Endothelial cell of umbilical vein (primary cell): ENCODE data around the gene CNGB1. TPM values are rescaled to one million over a fixed set of nuclear protein-coding genes. Genes with fewer than 3 reads are reported as not detected.

Experiments
- BruUV-seq: library from RNA; stranded (reverse); fragments of 400-500 nt; replicated peaks from 2 replicates; lab custom pipeline; 2021; lab: Mats Ljungman, UMichigan
- CTCF ChIA-PET: fragments of 300-600, 350-600 bp; sonication (Branson Sonifier 250); formaldehyde crosslinking; loops from one replicate; lab custom pipeline; 2021; ENCODE audit warnings: antibody characterized with exemption, inconsistent platforms; lab: Charles Lee
- POLR2A ChIA-PET: fragments of 300-600, 350-600 bp; sonication (Branson Sonifier 250); formaldehyde crosslinking; loops from one replicate; lab custom pipeline; 2021; ENCODE audit warnings: antibody characterized with exemption, inconsistent platforms; lab: Charles Lee
- DNase-seq: peaks from one replicate; pipeline ENCODE4 v3.0.0-alpha.2; 2011; ENCODE audit warnings: low read depth, low spot score
- FAIRE-seq: peaks from 2 replicates; lab custom pipeline; 2011; peaks lifted over from hg19 to GRCh38; lab: Jason Lieb, UNC
- H2AFZ ChIP-seq: 2 replicates; pipeline ENCODE4 v1.6.0; 2012; ENCODE audit warnings: low read depth, low read length, control low read depth, inconsistent platforms
- H3K27ac ChIP-seq: 2 replicates; pipeline ENCODE4 v1.5.1; 2011; ENCODE audit warnings: low read depth, mild to moderate bottlenecking, control low read depth, low read length, moderate library complexity; ENCODE audit not compliant: insufficient read depth
- H3K27me3 ChIP-seq, 2 experiments: 2 replicates each; pipeline versions ENCODE4 v1.6.0 to v1.6.1; 2011; ENCODE audit warnings: low read length in 2 of 2, mixed read lengths in 1 of 2; ENCODE audit not compliant: control insufficient read depth in 2 of 2, insufficient read depth in 2 of 2
- H3K36me3 ChIP-seq, 2 experiments: 2 replicates in 1 of 2; 3 replicates in 1 of 2; pipeline ENCODE4 v1.5.1; 2011; ENCODE audit warnings: low read length in 2 of 2, mild to moderate bottlenecking in 1 of 2, moderate library complexity in 1 of 2; ENCODE audit not compliant: control insufficient read depth in 2 of 2, insufficient read depth in 2 of 2; ENCODE audit errors: extremely low read depth in 1 of 2
- H3K4me1 ChIP-seq: 3 replicates; pipeline ENCODE4 v1.5.1; 2011; ENCODE audit warnings: mild to moderate bottlenecking, low read length; ENCODE audit not compliant: control insufficient read depth, insufficient read depth; ENCODE audit errors: extremely low read depth
- H3K4me2 ChIP-seq: 2 replicates; pipeline ENCODE4 v1.6.1; 2011; ENCODE audit warnings: low read length, control low read depth, mixed read lengths; ENCODE audit not compliant: insufficient read depth
- H3K4me3 ChIP-seq, 3 experiments: fragments of 200-600 bp in 1 of 3; sonication (generic), shearing (Covaris generic) in 1 of 3; replicated peaks in 1 of 3; 2 replicates each; pipeline ENCODE4 v1.5.1; 2011 to 2016; ENCODE audit warnings: control low read depth in 3 of 3, low read length in 3 of 3, mild to moderate bottlenecking in 2 of 3, inconsistent platforms in 1 of 3, low read depth in 1 of 3, moderate library complexity in 1 of 3; ENCODE audit not compliant: insufficient read depth in 1 of 3
- H3K79me2 ChIP-seq: 2 replicates; pipeline ENCODE4 v1.6.0; 2012; ENCODE audit warnings: low read length, inconsistent platforms; ENCODE audit not compliant: control insufficient read depth, insufficient read depth
- H3K9ac ChIP-seq: replicated peaks from 2 replicates; pipeline ENCODE3; 2011; ENCODE audit warnings: low read length, control low read depth; ENCODE audit not compliant: insufficient read depth; ENCODE audit errors: extremely low read depth
- H3K9me1 ChIP-seq: replicated peaks from 3 replicates; pipeline ENCODE4 v1.6.0; 2011; ENCODE audit warnings: mild to moderate bottlenecking, low read length; ENCODE audit not compliant: control insufficient read depth, insufficient read depth; ENCODE audit errors: extremely low read depth
- H3K9me3 ChIP-seq: replicated peaks from 2 replicates; pipeline ENCODE4 v1.5.1; 2012; ENCODE audit warnings: low read length, inconsistent platforms; ENCODE audit not compliant: control insufficient read depth, insufficient read depth
- H4K20me1 ChIP-seq: replicated peaks from 2 replicates; pipeline ENCODE3; 2011; ENCODE audit warnings: mild to moderate bottlenecking, low read length; ENCODE audit not compliant: control insufficient read depth, insufficient read depth; ENCODE audit errors: extremely low read depth
- EZH2 ChIP-seq: IDR thresholded peaks from 2 replicates; pipeline ENCODE4 v1.6.1; 2012; ENCODE audit warnings: borderline replicate concordance, low read depth, mild to moderate bottlenecking, moderate library complexity, low read length, inconsistent platforms; ENCODE audit not compliant: severe bottlenecking
- FOS ChIP-seq: IDR thresholded peaks from 2 replicates; pipeline ENCODE4 v1.6.1; 2011; ENCODE audit warnings: mild to moderate bottlenecking, low read length, moderate library complexity, borderline replicate concordance; ENCODE audit not compliant: insufficient read depth
- GATA2 ChIP-seq: IDR thresholded peaks from 2 replicates; pipeline ENCODE4 v1.7.0; 2011; ENCODE audit warnings: low read depth, mild to moderate bottlenecking, moderate library complexity, mixed read lengths, low read length; ENCODE audit not compliant: insufficient read length, insufficient read depth
- JUN ChIP-seq: IDR thresholded peaks from 2 replicates; pipeline ENCODE4 v1.6.1; 2011; ENCODE audit warnings: borderline replicate concordance, low read depth; ENCODE audit not compliant: insufficient read length, insufficient read depth
- MAX ChIP-seq: IDR thresholded peaks from 2 replicates; pipeline ENCODE4 v1.6.1; 2011; ENCODE audit not compliant: insufficient read depth, insufficient read length
- MYC ChIP-seq: IDR thresholded peaks from one replicate; pipeline ENCODE4 v1.6.1; 2011; ENCODE audit warnings: mild to moderate bottlenecking, low read depth, low read length
- POLR2AphosphoS5 ChIP-seq: IDR thresholded peaks from 2 replicates; pipeline ENCODE4 v1.6.1; 2012; ENCODE audit warnings: low read depth, mild to moderate bottlenecking, control low read depth, low read length, moderate library complexity; ENCODE audit not compliant: insufficient read depth
- dilution Hi-C: fragments of 300-500 bp; cut with MboI; formaldehyde crosslinking; loops from one replicate; pipeline ENCODE4 v1.15.0; 2019; ENCODE audit warnings: low sequenced_read_pairs; ENCODE audit not compliant: extremely low pct_ligation_motif_present
- intact Hi-C: fragments of 100-400 bp; cut with micrococcal nuclease; formaldehyde crosslinking; loops from one replicate; pipeline ENCODE4 v1.10.0; 2022
- polyA plus RNA-seq, 4 experiments: library from polyadenylated mRNA; depleted of rRNA in 3 of 4; stranded (reverse) in 3 of 4; unstranded in 1 of 4; fragments of >200 nt; gene quantifications; 2 replicates each; pipeline versions ENCODE4 v1.2.1 to v1.2.3, GENCODE V29; 2011 to 2012; ENCODE audit warnings: missing spikeins in 1 of 4
- total RNA-seq: library from RNA; stranded (reverse); gene quantifications from 2 replicates; pipeline ENCODE4 v1.2.3, GENCODE V29; 2021

CNGB1 gene
- total and polyA plus RNA-seq, 2 donors (not counting 3 experiments of a cell fraction or from before 2014, with no cell fraction given): not detected

- no peaks in the 10 kb centered on the region for H3K36me3 ChIP-seq
- H3K4me2 ChIP-seq: no peak overlapping the region
- no peaks in the 10 kb centered on the region for H3K27me3 ChIP-seq
- no peak for FAIRE-seq
- H3K9ac ChIP-seq: no peak overlapping the region
- no peak overlapping the region for H3K4me3 ChIP-seq
- BruUV-seq: no TSS peak
- no peak overlapping the region for H2AFZ ChIP-seq
- ChIA-PET CTCF (no interaction called here), POLR2A (no interaction called here)
- no peaks in the 10 kb centered on the region for H3K9me1 ChIP-seq
- no peak for DNase-seq
- dilution Hi-C loops (no loop called here), intact Hi-C loops (no loop called here)
- no peaks in the 10 kb centered on the region for H3K9me3 ChIP-seq
- H4K20me1 ChIP-seq: no peaks in the 10 kb centered on the region
- H3K4me1 ChIP-seq: no peaks in the 10 kb centered on the region
- H3K79me2 ChIP-seq: no peaks in the 10 kb centered on the region
- H3K27ac ChIP-seq: no peak overlapping the region
- TF ChIP-seq POLR2AphosphoS5 (no peak), EZH2 (no peak), GATA2 (no peak), MAX (no peak), FOS (no peak), JUN (no peak), MYC (no peak)
These were observed 609 bp downstream of the CNGB1 start for GRCh38 chr16:57970319-57970718.
